ENCODE measurements around the gene RNH1.

RNH1 gene

GRCh38 chr11:479311-479710 lies 27.7 kb downstream of the RNH1 start:
- no peak for FAIRE-seq
- DNase-seq (ENCODE audit: insufficient read length, low spot score), result no peak
- TF ChIP-seq SPI1 (IDR thresholded peaks at IDR 0.05; ENCODE audit: low read depth, low read length) (no peak), TAF1 (IDR thresholded peaks at IDR 0.05; ENCODE audit: low read depth, low read length) (no peak), POLR2A (IDR thresholded peaks at IDR 0.05; ENCODE audit: low read depth, low read length) (no peak), PAX5 (IDR thresholded peaks at IDR 0.05; ENCODE audit: insufficient read depth, low read length, severe bottlenecking) (no peak)

- no peak for DNase-seq (ENCODE audit: insufficient read length, low spot score)
- no peak for TF ChIP-seq POLR2A (IDR thresholded peaks at IDR 0.05; ENCODE audit: low read depth, low read length)
- no peak for TF ChIP-seq POLR2AphosphoS5 (IDR thresholded peaks at IDR 0.05; ENCODE audit: low read depth, low read length)
- TF ChIP-seq PAX5 (IDR thresholded peaks at IDR 0.05; ENCODE audit: insufficient read depth, low read length, severe bottlenecking), result no peak
- no peak for TF ChIP-seq POU2F2 (IDR thresholded peaks at IDR 0.05; ENCODE audit: low read depth, low read length)
- TF ChIP-seq SPI1 (IDR thresholded peaks at IDR 0.05; ENCODE audit: low read depth, low read length), result no peak
- TF ChIP-seq TAF1 (IDR thresholded peaks at IDR 0.05; ENCODE audit: low read depth, low read length), result no peak
- FAIRE-seq, result no peak
These were observed 29.9 kb downstream of the RNH1 start for GRCh38 chr11:477052-477715.

- no peak for TF ChIP-seq TAF1 (IDR thresholded peaks at IDR 0.05; ENCODE audit: low read depth, low read length)
- TF ChIP-seq POU2F2 (IDR thresholded peaks at IDR 0.05; ENCODE audit: low read depth, low read length), result no peak
- no peak for TF ChIP-seq POLR2AphosphoS5 (IDR thresholded peaks at IDR 0.05; ENCODE audit: low read depth, low read length)
- no peak for TF ChIP-seq PAX5 (IDR thresholded peaks at IDR 0.05; ENCODE audit: insufficient read depth, low read length, severe bottlenecking)
- no peak for TF ChIP-seq SPI1 (IDR thresholded peaks at IDR 0.05; ENCODE audit: low read depth, low read length)
- TF ChIP-seq POLR2A (IDR thresholded peaks at IDR 0.05; ENCODE audit: low read depth, low read length), result no peak
- DNase-seq (ENCODE audit: insufficient read length, low spot score) (no peak), FAIRE-seq (no peak)
These were observed 30.6 kb downstream of the RNH1 start for GRCh38 chr11:476416-476815.

DNA sequence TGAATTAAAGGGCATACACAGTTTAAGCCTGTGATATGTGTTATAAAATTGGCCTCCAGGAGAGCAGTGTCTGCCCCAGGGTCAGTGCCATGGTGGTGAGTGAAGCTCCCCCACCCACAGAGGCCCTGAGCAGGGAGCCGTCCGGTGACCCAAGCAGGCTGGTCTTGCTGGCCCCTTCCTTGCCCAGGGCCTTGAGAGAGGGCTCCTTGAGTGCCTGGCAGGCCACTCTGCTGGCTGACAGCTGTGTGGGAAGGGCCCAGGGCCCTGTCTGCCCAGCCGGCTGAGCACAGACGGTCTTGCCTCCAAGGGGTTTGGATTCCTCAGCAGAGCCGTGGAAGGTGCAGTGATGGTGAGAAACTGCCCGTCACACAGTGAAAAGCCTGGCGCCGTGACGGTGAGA lies 31.1 kb downstream of the RNH1 start:
- FAIRE-seq (no peak), DNase-seq (ENCODE audit: insufficient read length, low spot score) (no peak)
- TF ChIP-seq PAX5 (IDR thresholded peaks at IDR 0.05; ENCODE audit: insufficient read depth, low read length, severe bottlenecking), result no peak
- TF ChIP-seq TAF1 (IDR thresholded peaks at IDR 0.05; ENCODE audit: low read depth, low read length), result no peak
- no peak for TF ChIP-seq POU2F2 (IDR thresholded peaks at IDR 0.05; ENCODE audit: low read depth, low read length)
- TF ChIP-seq SPI1 (IDR thresholded peaks at IDR 0.05; ENCODE audit: low read depth, low read length), result no peak
- TF ChIP-seq POLR2A (IDR thresholded peaks at IDR 0.05; ENCODE audit: low read depth, low read length), result no peak

- TF ChIP-seq PAX5 (IDR thresholded peaks at IDR 0.05; ENCODE audit: insufficient read depth, low read length, severe bottlenecking), result no peak
- DNase-seq (ENCODE audit: insufficient read length, low spot score) (no peak), FAIRE-seq (peak; percentile 100)
These were observed 32.0 kb downstream of the RNH1 start for GRCh38 chr11:474914-475506.

DNA sequence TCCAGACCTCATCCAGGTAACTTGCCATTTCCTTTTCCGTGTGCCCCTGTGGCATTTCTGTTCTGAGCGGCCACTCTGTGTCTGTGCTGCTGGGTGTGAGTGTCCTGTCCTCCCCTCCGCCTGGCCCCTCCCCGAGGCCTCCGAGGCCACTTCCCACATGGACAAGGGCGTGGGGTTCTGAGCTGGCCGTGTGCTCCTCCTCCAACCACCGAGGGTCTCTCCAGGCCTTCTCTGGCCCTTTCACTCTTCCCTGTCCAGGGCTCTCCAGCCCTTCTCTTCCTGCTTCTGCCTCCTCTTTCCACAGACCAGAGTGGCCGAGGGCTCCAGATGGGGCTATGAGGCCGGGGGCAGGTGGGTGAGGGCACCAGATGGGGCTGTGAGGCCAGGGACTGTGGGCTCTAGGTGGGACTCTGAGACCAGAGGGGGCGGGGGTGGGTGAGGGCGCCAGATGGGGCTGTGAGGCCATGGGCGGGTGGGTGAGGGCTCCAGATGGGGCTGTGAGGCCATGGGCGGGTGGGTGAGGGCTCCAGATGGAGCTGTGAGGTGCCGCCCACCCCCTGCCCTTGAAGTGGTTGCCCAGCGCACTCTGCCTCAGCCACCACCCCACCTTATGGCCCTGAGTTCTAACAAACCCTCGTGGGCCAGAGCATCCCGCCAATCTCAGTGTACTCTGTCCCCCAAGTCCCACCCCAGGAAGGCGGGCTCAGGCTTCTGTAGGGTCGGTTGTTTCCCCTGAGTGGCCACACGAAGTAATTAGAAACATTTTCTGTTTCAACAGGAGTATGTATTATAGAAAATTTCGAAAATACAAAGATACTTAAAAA lies 32.9 kb downstream of the RNH1 start:
- DNase-seq (ENCODE audit: insufficient read length, low spot score) (no peak), FAIRE-seq (no peak)
- TF ChIP-seq PAX5 (IDR thresholded peaks at IDR 0.05; ENCODE audit: insufficient read depth, low read length, severe bottlenecking) (no peak), TAF1 (IDR thresholded peaks at IDR 0.05; ENCODE audit: low read depth, low read length) (no peak), POU2F2 (IDR thresholded peaks at IDR 0.05; ENCODE audit: low read depth, low read length) (no peak), SPI1 (IDR thresholded peaks at IDR 0.05; ENCODE audit: low read depth, low read length) (no peak), POLR2A (IDR thresholded peaks at IDR 0.05; ENCODE audit: low read depth, low read length) (no peak), POLR2AphosphoS5 (IDR thresholded peaks at IDR 0.05; ENCODE audit: low read depth, low read length) (no peak)

GRCh38 chr11:473415-473814 lies 33.6 kb downstream of the RNH1 start:
- TF ChIP-seq PAX5 (IDR thresholded peaks at IDR 0.05; ENCODE audit: insufficient read depth, low read length, severe bottlenecking) (no peak), SPI1 (IDR thresholded peaks at IDR 0.05; ENCODE audit: low read depth, low read length) (no peak), TAF1 (IDR thresholded peaks at IDR 0.05; ENCODE audit: low read depth, low read length) (no peak), POLR2AphosphoS5 (IDR thresholded peaks at IDR 0.05; ENCODE audit: low read depth, low read length) (no peak), POU2F2 (IDR thresholded peaks at IDR 0.05; ENCODE audit: low read depth, low read length) (no peak), POLR2A (IDR thresholded peaks at IDR 0.05; ENCODE audit: low read depth, low read length) (no peak)
- DNase-seq (ENCODE audit: insufficient read length, low spot score), result no peak

DNA sequence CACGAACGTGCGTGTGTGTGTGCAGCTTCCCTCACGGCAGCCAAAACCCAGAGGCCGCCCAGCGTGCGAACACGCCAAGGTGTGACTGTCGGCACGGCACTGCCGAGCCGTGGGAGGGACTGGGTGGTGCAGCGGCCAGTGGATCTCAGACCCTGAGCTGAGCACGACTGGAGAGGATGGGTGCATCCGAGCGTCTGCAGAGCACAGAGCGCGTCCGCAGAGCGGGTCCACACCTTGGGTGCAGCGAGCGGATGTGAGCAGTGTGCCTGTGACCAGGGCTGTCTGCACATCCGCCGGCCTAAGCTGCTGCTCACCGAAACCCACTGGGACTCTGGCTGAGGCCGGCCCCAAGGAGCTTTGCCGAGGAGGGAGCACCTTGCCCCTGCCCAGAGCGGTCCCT lies 34.2 kb downstream of the RNH1 start:
- DNase-seq (ENCODE audit: insufficient read length, low spot score) (no peak), FAIRE-seq (no peak)
- TF ChIP-seq SPI1 (IDR thresholded peaks at IDR 0.05; ENCODE audit: low read depth, low read length) (no peak), TAF1 (IDR thresholded peaks at IDR 0.05; ENCODE audit: low read depth, low read length) (no peak), POLR2AphosphoS5 (IDR thresholded peaks at IDR 0.05; ENCODE audit: low read depth, low read length) (no peak), PAX5 (IDR thresholded peaks at IDR 0.05; ENCODE audit: insufficient read depth, low read length, severe bottlenecking) (no peak), POU2F2 (IDR thresholded peaks at IDR 0.05; ENCODE audit: low read depth, low read length) (no peak), POLR2A (IDR thresholded peaks at IDR 0.05; ENCODE audit: low read depth, low read length) (no peak)

More at GRCh38 chr11:473415-473814, 33.6 kb downstream of the RNH1 start:
- FAIRE-seq, result no peak

DNA sequence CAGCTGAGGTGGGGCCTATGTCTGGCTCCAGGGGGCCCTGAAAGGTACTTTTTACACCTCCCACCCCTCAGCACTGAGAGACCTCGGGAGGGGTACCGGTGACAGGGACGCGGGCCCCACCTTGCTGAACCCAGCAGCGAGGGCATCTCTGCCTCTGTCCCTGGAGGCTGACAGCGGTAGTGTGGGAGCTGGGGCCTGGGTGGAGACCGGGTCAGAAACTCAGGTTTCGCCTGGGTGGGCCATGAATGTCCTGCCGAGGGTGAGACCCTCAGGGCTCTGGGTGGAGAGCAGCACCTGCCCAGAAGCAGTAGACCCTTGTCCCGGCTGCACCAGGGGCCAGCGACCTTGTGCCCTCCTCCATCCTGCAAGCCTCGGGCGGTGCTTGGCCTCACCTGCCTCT lies 34.8 kb downstream of the RNH1 start:
- FAIRE-seq (no peak), DNase-seq (ENCODE audit: insufficient read length, low spot score) (no peak)
- TF ChIP-seq POLR2A (IDR thresholded peaks at IDR 0.05; ENCODE audit: low read depth, low read length) (no peak), POU2F2 (IDR thresholded peaks at IDR 0.05; ENCODE audit: low read depth, low read length) (no peak), TAF1 (IDR thresholded peaks at IDR 0.05; ENCODE audit: low read depth, low read length) (no peak)
